Measurements from ENCODE around the gene ITPR2.

DNA sequence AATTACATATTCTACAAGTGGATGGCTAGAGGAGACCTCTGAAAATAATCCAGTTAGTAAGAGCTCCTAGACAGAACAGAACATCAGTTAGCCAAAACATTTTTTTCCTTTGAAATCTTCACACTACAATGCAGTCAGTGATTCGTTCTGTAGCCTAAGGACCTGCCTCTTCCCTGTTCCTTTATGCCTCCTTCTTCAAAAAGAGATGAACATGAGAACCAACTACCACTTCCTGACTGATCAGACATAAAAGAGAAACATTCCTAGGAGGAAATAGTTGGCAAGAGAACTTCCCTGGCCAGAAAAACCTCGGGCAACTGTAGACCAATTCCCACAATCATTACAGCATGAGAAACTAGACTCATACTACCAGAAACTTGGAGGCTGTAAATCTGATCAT, 29.4 kb downstream of the ITPR2 start:
- TF ChIP-seq, protein P1, sequence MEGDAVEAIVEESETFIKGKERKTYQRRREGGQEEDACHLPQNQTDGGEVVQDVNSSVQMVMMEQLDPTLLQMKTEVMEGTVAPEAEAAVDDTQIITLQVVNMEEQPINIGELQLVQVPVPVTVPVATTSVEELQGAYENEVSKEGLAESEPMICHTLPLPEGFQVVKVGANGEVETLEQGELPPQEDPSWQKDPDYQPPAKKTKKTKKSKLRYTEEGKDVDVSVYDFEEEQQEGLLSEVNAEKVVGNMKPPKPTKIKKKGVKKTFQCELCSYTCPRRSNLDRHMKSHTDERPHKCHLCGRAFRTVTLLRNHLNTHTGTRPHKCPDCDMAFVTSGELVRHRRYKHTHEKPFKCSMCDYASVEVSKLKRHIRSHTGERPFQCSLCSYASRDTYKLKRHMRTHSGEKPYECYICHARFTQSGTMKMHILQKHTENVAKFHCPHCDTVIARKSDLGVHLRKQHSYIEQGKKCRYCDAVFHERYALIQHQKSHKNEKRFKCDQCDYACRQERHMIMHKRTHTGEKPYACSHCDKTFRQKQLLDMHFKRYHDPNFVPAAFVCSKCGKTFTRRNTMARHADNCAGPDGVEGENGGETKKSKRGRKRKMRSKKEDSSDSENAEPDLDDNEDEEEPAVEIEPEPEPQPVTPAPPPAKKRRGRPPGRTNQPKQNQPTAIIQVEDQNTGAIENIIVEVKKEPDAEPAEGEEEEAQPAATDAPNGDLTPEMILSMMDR (IDR thresholded peaks at IDR 0.05), result no peak
- no peak for TF ChIP-seq POLR2A (IDR thresholded peaks at IDR 0.05)

Data from lower leg skin (tissue), 3 donors.